ENCODE results near the gene NEK2. TPM values are rescaled to one million over a fixed set of nuclear protein-coding genes. Genes with fewer than 3 reads are reported as not detected.
A peak's percentile ranks its signal among the peaks of the same experiment; 100 is the strongest.
"Not testable (repeated sequence)": the region's sequence is repeated elsewhere in the genome, so short reads cannot be mapped to it uniquely, and the experiment has no call there.

The NEK2 gene
- polyA plus RNA-seq, 4 donors, result 1.8 to 20.4 (median 8.6) TPM

DNA sequence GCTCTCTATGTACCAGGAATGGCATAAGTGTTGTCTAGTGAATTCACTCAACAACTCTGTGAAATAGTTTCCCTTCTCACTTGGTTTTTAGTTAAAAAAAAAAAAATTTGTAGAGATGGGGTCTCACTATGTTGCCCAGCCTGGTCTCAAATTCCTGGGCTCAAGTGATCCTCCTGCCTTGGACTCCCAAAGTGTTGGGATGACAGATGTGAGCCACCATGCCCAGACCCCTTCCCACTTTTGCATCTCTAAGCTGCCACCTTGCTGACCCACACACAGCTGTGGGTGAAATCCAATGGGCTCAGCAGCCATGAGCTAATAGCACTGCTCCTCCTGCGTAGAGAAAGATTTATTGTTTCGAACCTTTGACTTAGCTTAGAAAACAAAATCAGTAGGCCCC, 33.5 kb downstream of the NEK2 start:
- Histone ChIP-seq H3K27ac (ENCODE audit: low read depth in 1 of 3, low read length in 2 of 3) (peak overlapping the region in 1 of 3 donors; percentile 76), H3K4me1 (ENCODE audit: control insufficient read depth in 3 of 3, insufficient read depth in 2 of 3, low read depth in 1 of 3, low read length in 2 of 3) (peaks cover 0 to 69% (median 0%) of the 10 kb centered on the region in 3 donors), H3K36me3 (ENCODE audit: control insufficient read depth in 3 of 3, insufficient read depth in 2 of 3, low read depth in 1 of 3, low read length in 3 of 3) (no peaks in the 10 kb centered on the region), H3K4me3 (ENCODE audit: low read depth in 1 of 3, low read length in 3 of 3) (no peak overlapping the region), H3K9me3 (ENCODE audit: control insufficient read depth in 2 of 2, insufficient read depth in 1 of 2, low read depth in 1 of 2, low read length in 1 of 2) (no peaks in the 10 kb centered on the region), H3K27me3 (ENCODE audit: control insufficient read depth in 3 of 3, insufficient read depth in 3 of 3, low read length in 3 of 3) (no peaks in the 10 kb centered on the region)
- DNase-seq (no peak), FAIRE-seq (no peak)
- WGBS, 3 donors, result 92 to 100% (median 97%) methylated on average over 2 of the region's 2 CpGs

GRCh38 chr1:211641044-211641800, 34.2 kb downstream of the NEK2 start:
- Histone ChIP-seq H3K27ac (ENCODE audit: low read depth in 1 of 3, low read length in 2 of 3) (no peak overlapping the region), H3K4me3 (ENCODE audit: low read depth in 1 of 3, low read length in 3 of 3) (no peak overlapping the region), H3K9me3 (ENCODE audit: control insufficient read depth in 2 of 2, insufficient read depth in 1 of 2, low read depth in 1 of 2, low read length in 1 of 2) (no peaks in the 10 kb centered on the region), H3K36me3 (ENCODE audit: control insufficient read depth in 3 of 3, insufficient read depth in 2 of 3, low read depth in 1 of 3, low read length in 3 of 3) (no peaks in the 10 kb centered on the region), H3K4me1 (ENCODE audit: control insufficient read depth in 3 of 3, insufficient read depth in 2 of 3, low read depth in 1 of 3, low read length in 2 of 3) (peaks cover 0 to 70% (median 0%) of the 10 kb centered on the region in 3 donors), H3K27me3 (ENCODE audit: control insufficient read depth in 3 of 3, insufficient read depth in 3 of 3, low read length in 3 of 3) (no peaks in the 10 kb centered on the region)
- FAIRE-seq, result no peak
- peak; percentile 46 to 51 for DNase-seq
- WGBS, 3 donors, result 86 to 93% (median 87%) methylated on average over 11 of the region's 11 CpGs

DNA sequence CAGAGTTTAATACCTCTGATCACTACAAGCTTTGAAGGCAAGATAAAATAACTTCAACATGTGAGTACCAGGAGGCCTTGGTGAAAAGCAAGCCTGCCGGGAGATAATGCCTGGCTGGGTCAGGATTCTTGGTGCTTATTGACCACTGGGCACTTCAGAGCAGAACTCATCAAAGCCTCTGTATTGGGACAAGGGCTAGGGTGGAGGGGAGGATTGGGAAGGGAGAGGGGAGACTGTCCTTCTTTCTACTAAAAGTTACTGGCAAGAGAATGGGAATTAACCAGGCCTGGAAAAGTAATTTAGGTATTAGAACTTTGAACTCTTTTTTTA, 35.2 kb downstream of the NEK2 start:
- H3K27ac ChIP-seq (ENCODE audit: low read depth in 1 of 3, low read length in 2 of 3), result peak overlapping the region in 1 of 3 donors; percentile 70
- DNase-seq, result no peak
- 77 to 90% (median 88%) methylated on average over 1 of the region's 1 CpG for WGBS, 3 donors

GRCh38 chr1:211639475-211640300, 35.7 kb downstream of the NEK2 start:
- H3K27ac ChIP-seq (ENCODE audit: low read depth in 1 of 3, low read length in 2 of 3), result peak overlapping the region in 1 of 3 donors; percentile 70
- H3K9me3 ChIP-seq (ENCODE audit: control insufficient read depth in 2 of 2, insufficient read depth in 1 of 2, low read depth in 1 of 2, low read length in 1 of 2), result no peaks in the 10 kb centered on the region
- no peaks in the 10 kb centered on the region for H3K27me3 ChIP-seq (ENCODE audit: control insufficient read depth in 3 of 3, insufficient read depth in 3 of 3, low read length in 3 of 3)
- H3K4me3 ChIP-seq (ENCODE audit: low read depth in 1 of 3, low read length in 3 of 3), result no peak overlapping the region
- no peak for DNase-seq
- no peaks in the 10 kb centered on the region for H3K36me3 ChIP-seq (ENCODE audit: control insufficient read depth in 3 of 3, insufficient read depth in 2 of 3, low read depth in 1 of 3, low read length in 3 of 3)
- H3K4me1 ChIP-seq (ENCODE audit: control insufficient read depth in 3 of 3, insufficient read depth in 2 of 3, low read depth in 1 of 3, low read length in 2 of 3), result peaks cover 0 to 59% (median 0%) of the 10 kb centered on the region in 3 donors
- WGBS, 3 donors, result 51 to 60% (median 54%) methylated on average over 13 of the region's 13 CpGs
- no peak for FAIRE-seq

More for the DNA sequence above, 35.2 kb downstream of the NEK2 start:
- Histone ChIP-seq H3K4me3 (ENCODE audit: low read depth in 1 of 3, low read length in 3 of 3) (no peak overlapping the region), H3K27me3 (ENCODE audit: control insufficient read depth in 3 of 3, insufficient read depth in 3 of 3, low read length in 3 of 3) (no peaks in the 10 kb centered on the region), H3K36me3 (ENCODE audit: control insufficient read depth in 3 of 3, insufficient read depth in 2 of 3, low read depth in 1 of 3, low read length in 3 of 3) (no peaks in the 10 kb centered on the region), H3K4me1 (ENCODE audit: control insufficient read depth in 3 of 3, insufficient read depth in 2 of 3, low read depth in 1 of 3, low read length in 2 of 3) (peaks cover 0 to 64% (median 0%) of the 10 kb centered on the region in 3 donors), H3K9me3 (ENCODE audit: control insufficient read depth in 2 of 2, insufficient read depth in 1 of 2, low read depth in 1 of 2, low read length in 1 of 2) (no peaks in the 10 kb centered on the region)
- no peak for FAIRE-seq

GRCh38 chr1:211638689-211639101, 36.7 kb downstream of the NEK2 start:
- Histone ChIP-seq H3K27ac (ENCODE audit: low read depth in 1 of 3, low read length in 2 of 3) (peak overlapping the region in 1 of 3 donors; percentile 37), H3K36me3 (ENCODE audit: control insufficient read depth in 3 of 3, insufficient read depth in 2 of 3, low read depth in 1 of 3, low read length in 3 of 3) (no peaks in the 10 kb centered on the region), H3K9me3 (ENCODE audit: control insufficient read depth in 2 of 2, insufficient read depth in 1 of 2, low read depth in 1 of 2, low read length in 1 of 2) (no peaks in the 10 kb centered on the region), H3K4me1 (ENCODE audit: control insufficient read depth in 3 of 3, insufficient read depth in 2 of 3, low read depth in 1 of 3, low read length in 2 of 3) (peaks cover 0 to 49% (median 0%) of the 10 kb centered on the region in 3 donors), H3K27me3 (ENCODE audit: control insufficient read depth in 3 of 3, insufficient read depth in 3 of 3, low read length in 3 of 3) (no peaks in the 10 kb centered on the region), H3K4me3 (ENCODE audit: low read depth in 1 of 3, low read length in 3 of 3) (no peak overlapping the region)
- peak in 1 of 2 donors; percentile 43 for DNase-seq
- 69 to 80% (median 77%) methylated on average over 5 of the region's 5 CpGs for WGBS, 3 donors
- no peak for FAIRE-seq

DNA sequence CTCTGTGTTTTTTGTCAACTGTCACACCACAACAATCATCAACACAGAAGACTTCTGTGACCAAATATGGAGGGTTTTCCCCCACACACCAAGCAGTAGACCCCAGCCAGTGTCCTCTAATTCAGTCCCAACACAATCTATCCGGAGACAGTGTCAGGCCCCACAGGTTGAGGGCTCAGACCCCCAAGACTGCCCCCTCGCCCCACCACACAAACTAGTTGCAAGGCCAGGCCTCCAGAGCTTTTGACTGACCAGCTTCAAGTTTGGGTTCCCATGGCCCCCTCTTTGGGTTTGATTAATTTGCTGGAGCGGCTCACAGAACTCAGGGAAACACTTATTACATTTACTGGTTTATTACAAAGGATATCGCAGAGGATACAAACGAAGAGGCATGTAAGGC, 37.2 kb downstream of the NEK2 start:
- FAIRE-seq, result no peak
- no peak overlapping the region for H3K4me3 ChIP-seq (ENCODE audit: low read depth in 1 of 3, low read length in 3 of 3)
- no peaks in the 10 kb centered on the region for H3K9me3 ChIP-seq (ENCODE audit: control insufficient read depth in 2 of 2, insufficient read depth in 1 of 2, low read depth in 1 of 2, low read length in 1 of 2)
- peaks cover 0 to 44% (median 0%) of the 10 kb centered on the region in 3 donors for H3K4me1 ChIP-seq (ENCODE audit: control insufficient read depth in 3 of 3, insufficient read depth in 2 of 3, low read depth in 1 of 3, low read length in 2 of 3)
- no peaks in the 10 kb centered on the region for H3K27me3 ChIP-seq (ENCODE audit: control insufficient read depth in 3 of 3, insufficient read depth in 3 of 3, low read length in 3 of 3)
- DNase-seq, result no peak
- H3K36me3 ChIP-seq (ENCODE audit: control insufficient read depth in 3 of 3, insufficient read depth in 2 of 3, low read depth in 1 of 3, low read length in 3 of 3), result no peaks in the 10 kb centered on the region
- H3K27ac ChIP-seq (ENCODE audit: low read depth in 1 of 3, low read length in 2 of 3), result peak overlapping the region in 1 of 3 donors; percentile 37
- 59 to 82% (median 66%) methylated on average over 5 of the region's 5 CpGs for WGBS, 3 donors

DNA sequence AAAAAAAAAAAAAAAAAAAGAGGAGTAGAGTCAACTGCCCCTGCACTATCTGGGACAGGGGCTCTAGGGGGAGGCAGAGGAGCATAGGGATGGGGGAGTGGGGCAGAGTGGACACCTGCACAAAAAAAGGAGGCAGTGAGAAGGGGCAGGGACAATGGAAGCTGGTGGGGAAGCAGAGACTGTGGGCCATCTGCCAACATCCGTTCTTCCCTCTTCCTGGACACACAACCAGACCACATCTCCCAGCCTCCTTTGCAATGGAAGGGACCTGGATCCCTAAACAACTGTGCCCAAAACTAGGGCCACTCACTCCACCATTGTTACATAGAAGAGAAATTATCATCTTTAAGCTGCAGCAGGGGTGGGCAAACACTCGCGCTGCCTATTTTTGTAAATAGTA, 38.4 kb downstream of the NEK2 start:
- 75 to 80% (median 79%) methylated on average over 3 of the region's 3 CpGs for WGBS, 3 donors
- no peak for FAIRE-seq

DNA sequence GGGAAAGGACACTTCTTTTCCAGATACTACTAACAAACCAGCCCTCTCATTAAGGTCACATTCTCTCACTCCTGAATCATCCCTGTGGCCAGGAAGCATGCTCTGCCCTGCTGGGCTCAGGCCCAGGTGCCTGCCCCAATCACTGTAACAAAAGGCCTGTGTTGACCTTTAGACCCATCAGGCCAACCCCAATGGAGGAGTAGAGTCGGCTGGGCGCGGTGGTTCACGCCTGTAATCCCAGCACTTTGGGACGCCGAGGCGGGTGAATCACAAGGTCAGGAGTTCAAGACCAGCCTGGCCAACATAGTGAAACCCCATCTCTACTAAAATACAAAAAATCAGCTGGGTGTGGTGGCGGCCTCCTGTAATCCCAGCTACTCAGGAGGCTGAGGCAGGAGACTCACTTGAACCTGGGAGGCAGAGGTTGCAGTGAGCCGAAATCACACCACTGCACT, 38.8 kb downstream of the NEK2 start:
- not testable (repeated sequence) for H3K36me3 ChIP-seq (ENCODE audit: control insufficient read depth in 3 of 3, insufficient read depth in 2 of 3, low read depth in 1 of 3, low read length in 3 of 3); H3K27me3 ChIP-seq (ENCODE audit: control insufficient read depth in 3 of 3, insufficient read depth in 3 of 3, low read length in 3 of 3); H3K4me3 ChIP-seq (ENCODE audit: low read depth in 1 of 3, low read length in 3 of 3); H3K9me3 ChIP-seq (ENCODE audit: control insufficient read depth in 2 of 2, insufficient read depth in 1 of 2, low read depth in 1 of 2, low read length in 1 of 2); FAIRE-seq; H3K27ac ChIP-seq (ENCODE audit: low read depth in 1 of 3, low read length in 2 of 3)
- peaks cover 0 to 31% (median 0%) of the 10 kb centered on the region in 3 donors for H3K4me1 ChIP-seq (ENCODE audit: control insufficient read depth in 3 of 3, insufficient read depth in 2 of 3, low read depth in 1 of 3, low read length in 2 of 3)
- WGBS, 3 donors, result 37 to 63% (median 58%) methylated on average over 6 to 9 of the region's 9 CpGs
- peak; percentile 56 to 92 for DNase-seq

More for the DNA sequence above, 38.4 kb downstream of the NEK2 start:
- H3K9me3 ChIP-seq (ENCODE audit: control insufficient read depth in 2 of 2, insufficient read depth in 1 of 2, low read depth in 1 of 2, low read length in 1 of 2), result no peaks in the 10 kb centered on the region
- no peaks in the 10 kb centered on the region for H3K36me3 ChIP-seq (ENCODE audit: control insufficient read depth in 3 of 3, insufficient read depth in 2 of 3, low read depth in 1 of 3, low read length in 3 of 3)
- DNase-seq, result no peak
- H3K4me3 ChIP-seq (ENCODE audit: low read depth in 1 of 3, low read length in 3 of 3), result no peak overlapping the region
- H3K4me1 ChIP-seq (ENCODE audit: control insufficient read depth in 3 of 3, insufficient read depth in 2 of 3, low read depth in 1 of 3, low read length in 2 of 3), result peaks cover 0 to 32% (median 0%) of the 10 kb centered on the region in 3 donors
- H3K27me3 ChIP-seq (ENCODE audit: control insufficient read depth in 3 of 3, insufficient read depth in 3 of 3, low read length in 3 of 3), result no peaks in the 10 kb centered on the region
- H3K27ac ChIP-seq (ENCODE audit: low read depth in 1 of 3, low read length in 2 of 3), result no peak overlapping the region

Data from small intestine (tissue), 7 donors.